PC-3 (cell line): Measurements from ENCODE around the gene CAPG. TPM values are rescaled to one million over a fixed set of nuclear protein-coding genes. Genes with fewer than 3 reads are reported as not detected.

Experiments
- ATAC-seq: fragments of 200-7000 bp; cut with Tn5 transposase; 2 replicates; pipeline ENCODE4 v1.9.1; 2020; ENCODE audit warnings: mild to moderate bottlenecking, moderate library complexity
- BruUV-seq: library from RNA; stranded (reverse); fragments of 400-500 nt; replicated peaks from 2 replicates; lab custom pipeline; 2021; lab: Mats Ljungman, UMichigan
- CTCF ChIA-PET: fragments of 300-600 bp; sonication (Branson Sonifier 250); formaldehyde crosslinking; loops from one replicate; lab custom pipeline; 2022; ENCODE audit warnings: antibody characterized with exemption; lab: Charles Lee
- POLR2A ChIA-PET: fragments of 300-600 bp; sonication (Branson Sonifier 250); formaldehyde crosslinking; loops from one replicate; lab custom pipeline; 2022; ENCODE audit warnings: antibody characterized with exemption; ENCODE audit not compliant: unreplicated experiment; lab: Charles Lee
- DNase-seq: peaks from one replicate; pipeline ENCODE4 v3.0.0-alpha.2; 2015
- H2AFZ ChIP-seq: fragments of 300-600 bp; sonication (generic); 2 replicates; pipeline ENCODE4 v1.6.0; 2016; ENCODE audit warnings: antibody characterized with exemption, low read length
- H3F3A ChIP-seq: fragments of 300-600 bp; sonication (generic); one replicate; pipeline ENCODE4 v1.6.0; 2017; ENCODE audit warnings: antibody characterized with exemption, low read length, control low read depth, mild to moderate bottlenecking; ENCODE audit not compliant: unreplicated experiment
- H3K27ac ChIP-seq: fragments of 300-600 bp; sonication (generic); 2 replicates; pipeline ENCODE4 v1.5.1; 2016; ENCODE audit warnings: mild to moderate bottlenecking, low read length
- H3K27me3 ChIP-seq: fragments of 300-600 bp; sonication (generic); 2 replicates; pipeline ENCODE4 v1.6.1; 2016; ENCODE audit warnings: low read length, mixed read lengths
- H3K36me3 ChIP-seq: fragments of 300-600 bp; sonication (generic); 2 replicates; pipeline ENCODE4 v1.6.1; 2016; ENCODE audit warnings: low read depth, mixed run types, low read length, mixed read lengths
- H3K4me1 ChIP-seq: fragments of 300-600 bp; sonication (generic); 2 replicates; pipeline ENCODE4 v1.5.1; 2016; ENCODE audit warnings: low read length; ENCODE audit not compliant: insufficient read depth
- H3K4me2 ChIP-seq: fragments of 300-600 bp; sonication (generic); 2 replicates; pipeline ENCODE4 v1.6.0; 2016; ENCODE audit warnings: low read length
- H3K4me3 ChIP-seq: fragments of 300-600 bp; sonication (generic); 2 replicates; pipeline ENCODE4 v1.5.1; 2016; ENCODE audit warnings: mild to moderate bottlenecking, low read length, mixed read lengths
- H3K79me2 ChIP-seq: fragments of 300-600 bp; sonication (generic); 2 replicates; pipeline ENCODE4 v1.6.1; 2017; ENCODE audit warnings: low read length, mixed read lengths
- H3K9ac ChIP-seq: fragments of 300-600 bp; sonication (generic); 2 replicates; pipeline ENCODE4 v1.6.0; 2016; ENCODE audit warnings: mild to moderate bottlenecking, low read length
- H3K9me2 ChIP-seq: fragments of 300-600 bp; sonication (generic); replicated peaks from 2 replicates; pipeline ENCODE4 v1.6.1; 2016; ENCODE audit warnings: mixed run types, low read length, mixed read lengths
- H3K9me3 ChIP-seq: fragments of 300-600 bp; sonication (generic); 2 replicates; pipeline ENCODE4 v1.6.1; 2016; ENCODE audit warnings: low read length, mixed read lengths
- H4K20me1 ChIP-seq: fragments of 300-600 bp; sonication (generic); 2 replicates; pipeline ENCODE4 v1.6.1; 2016; ENCODE audit warnings: low read length, mixed read lengths
- EZH2 ChIP-seq: fragments of 300-600 bp; sonication (generic); IDR thresholded peaks from one replicate; pipeline ENCODE4 v1.6.1; 2017; ENCODE audit warnings: antibody characterized with exemption, mild to moderate bottlenecking, low read length; ENCODE audit not compliant: unreplicated experiment
- EZH2phosphoT487 ChIP-seq: fragments of 300-600 bp; sonication (generic); IDR thresholded peaks from 2 replicates; pipeline ENCODE4 v1.6.1; 2018; ENCODE audit warnings: mild to moderate bottlenecking, antibody characterized with exemption, low read length, borderline replicate concordance
- intact Hi-C: fragments of 100-400 bp; cut with micrococcal nuclease; formaldehyde crosslinking; loops from 2 replicates; pipeline ENCODE4 v1.9.0; 2023
- total RNA-seq: library from RNA; depleted of rRNA; stranded (reverse); fragments of >200 nt; gene quantifications from 2 replicates; pipeline ENCODE4 v1.2.3, GENCODE V29; 2014
- TF ChIP-seq, protein P1 (sequence below): fragments of 300-600 bp; sonication (generic); conservative IDR thresholded peaks from 2 replicates; pipeline ENCODE4 v1.5.1; 2017; ENCODE audit warnings: antibody characterized with exemption, low read depth, mild to moderate bottlenecking, low read length

The CAPG gene
- total RNA-seq, 1 experiment from 2014 or later, result 221 TPM

DNA sequence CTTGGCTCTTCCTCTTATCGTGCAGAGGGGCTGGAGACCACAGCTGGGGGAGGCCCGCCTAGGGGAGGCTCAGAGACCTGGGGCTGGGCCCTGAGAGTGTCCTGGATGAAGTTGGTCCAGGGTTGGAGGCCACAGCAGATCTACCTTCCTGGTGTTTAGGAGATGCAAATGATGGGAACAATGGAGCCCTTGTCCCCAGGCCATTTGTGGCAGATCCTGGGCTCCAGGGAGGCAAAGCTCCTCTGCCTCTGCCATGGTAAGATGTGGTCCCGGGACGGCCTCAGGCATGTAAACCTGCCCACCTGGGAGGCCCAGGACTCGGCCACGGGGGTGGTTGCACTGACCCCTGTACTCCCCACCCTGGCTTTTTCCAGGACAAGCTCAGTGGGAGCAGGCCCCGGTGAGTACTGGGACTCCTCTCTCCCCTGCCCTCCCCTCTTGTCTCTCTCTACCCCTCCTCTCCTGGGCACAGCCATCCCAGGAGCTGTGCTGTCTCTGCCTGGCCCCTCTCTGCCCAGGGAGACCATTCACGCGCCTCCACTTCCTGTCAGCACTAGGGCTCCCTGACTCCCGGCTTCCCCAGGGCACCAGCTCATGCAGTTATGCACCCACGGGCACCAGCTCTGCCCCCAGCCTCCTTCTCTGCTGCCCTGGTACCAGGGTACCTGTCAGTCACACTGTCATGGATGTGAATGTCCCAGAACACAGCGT is 19.2 kb upstream of the CAPG start:
- Histone ChIP-seq H3K27ac (no peak overlapping the region), H3K4me1 (peaks cover 18% of the 10 kb centered on the region), H3K79me2 (no peaks in the 10 kb centered on the region), H4K20me1 (no peaks in the 10 kb centered on the region), H2AFZ (no peak overlapping the region), H3K27me3 (no peaks in the 10 kb centered on the region), H3K9me2 (no peaks in the 10 kb centered on the region), H3K36me3 (no peaks in the 10 kb centered on the region), H3K9ac (no peak overlapping the region), H3K9me3 (no peaks in the 10 kb centered on the region), H3K4me3 (no peak overlapping the region), H3K4me2 (no peak overlapping the region), H3F3A (no peaks in the 10 kb centered on the region)
- POLR2A ChIA-PET, result interaction anchor here (0.6 kb wide), 1 partner anchor 64 kb away, joined by 3 read pairs; no protein-coding TSS in a partner anchor
- no peak for TF ChIP-seq EZH2phosphoT487
- TF ChIP-seq, protein P1, sequence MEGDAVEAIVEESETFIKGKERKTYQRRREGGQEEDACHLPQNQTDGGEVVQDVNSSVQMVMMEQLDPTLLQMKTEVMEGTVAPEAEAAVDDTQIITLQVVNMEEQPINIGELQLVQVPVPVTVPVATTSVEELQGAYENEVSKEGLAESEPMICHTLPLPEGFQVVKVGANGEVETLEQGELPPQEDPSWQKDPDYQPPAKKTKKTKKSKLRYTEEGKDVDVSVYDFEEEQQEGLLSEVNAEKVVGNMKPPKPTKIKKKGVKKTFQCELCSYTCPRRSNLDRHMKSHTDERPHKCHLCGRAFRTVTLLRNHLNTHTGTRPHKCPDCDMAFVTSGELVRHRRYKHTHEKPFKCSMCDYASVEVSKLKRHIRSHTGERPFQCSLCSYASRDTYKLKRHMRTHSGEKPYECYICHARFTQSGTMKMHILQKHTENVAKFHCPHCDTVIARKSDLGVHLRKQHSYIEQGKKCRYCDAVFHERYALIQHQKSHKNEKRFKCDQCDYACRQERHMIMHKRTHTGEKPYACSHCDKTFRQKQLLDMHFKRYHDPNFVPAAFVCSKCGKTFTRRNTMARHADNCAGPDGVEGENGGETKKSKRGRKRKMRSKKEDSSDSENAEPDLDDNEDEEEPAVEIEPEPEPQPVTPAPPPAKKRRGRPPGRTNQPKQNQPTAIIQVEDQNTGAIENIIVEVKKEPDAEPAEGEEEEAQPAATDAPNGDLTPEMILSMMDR, result no peak
- no peak for TF ChIP-seq EZH2
- BruUV-seq, result no TSS peak
- CTCF ChIA-PET, result no interaction called here
- no peak for DNase-seq
- intact Hi-C loops, result no loop called here
- ATAC-seq, result no peak

DNA sequence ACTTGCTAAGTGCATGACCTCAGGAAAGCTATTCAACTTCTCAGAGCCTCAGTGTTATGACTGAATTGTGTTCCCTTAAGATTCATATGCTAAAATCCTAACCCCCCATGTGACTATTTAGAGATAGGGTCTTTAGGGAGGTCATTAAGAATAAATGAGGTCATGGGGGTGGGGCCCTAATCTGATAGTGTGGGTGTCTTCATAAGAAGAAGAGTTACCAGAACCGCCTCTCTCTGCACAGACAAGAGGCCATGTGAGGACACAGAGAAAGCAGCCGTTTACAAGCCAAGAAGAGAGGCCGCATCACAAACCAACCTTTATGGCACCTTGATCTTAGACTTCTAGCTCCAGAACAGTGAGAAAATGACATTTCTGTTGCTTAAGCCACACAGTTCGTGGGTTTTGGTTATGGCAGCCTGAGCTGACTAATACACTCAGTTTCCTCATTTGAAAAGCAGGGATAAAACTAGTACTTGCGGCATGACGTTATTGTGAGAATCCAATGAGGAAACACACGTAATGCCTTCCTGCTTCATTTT is 18.2 kb upstream of the CAPG start:
- Histone ChIP-seq H4K20me1 (no peaks in the 10 kb centered on the region), H3K27ac (no peak overlapping the region), H3K4me3 (no peak overlapping the region), H3K27me3 (no peaks in the 10 kb centered on the region), H3K9ac (no peak overlapping the region), H2AFZ (no peak overlapping the region), H3F3A (no peaks in the 10 kb centered on the region), H3K4me1 (peaks cover 8% of the 10 kb centered on the region), H3K4me2 (no peak overlapping the region), H3K79me2 (no peaks in the 10 kb centered on the region), H3K9me3 (no peaks in the 10 kb centered on the region), H3K36me3 (no peaks in the 10 kb centered on the region), H3K9me2 (no peaks in the 10 kb centered on the region)
- no TSS peak for BruUV-seq
- no peak for ATAC-seq
- CTCF ChIA-PET, result no interaction called here
- intact Hi-C loops, result no loop called here
- POLR2A ChIA-PET, result interaction anchor here (0.6 kb wide), 1 partner anchor 115 kb away, joined by 3 read pairs; no protein-coding TSS in a partner anchor
- TF ChIP-seq EZH2phosphoT487 (no peak), EZH2 (no peak)
- TF ChIP-seq, protein P1, result no peak
- DNase-seq, result no peak

GRCh38 chr2:85427300-85427835 is 17.2 kb upstream of the CAPG start:
- Histone ChIP-seq H3K36me3 (no peaks in the 10 kb centered on the region), H3K9ac (no peak overlapping the region), H3K4me1 (peaks cover 5% of the 10 kb centered on the region), H2AFZ (no peak overlapping the region), H3K79me2 (no peaks in the 10 kb centered on the region), H3K27ac (no peak overlapping the region), H3K4me2 (no peak overlapping the region), H3K9me2 (no peaks in the 10 kb centered on the region), H3K4me3 (no peak overlapping the region), H3K27me3 (no peaks in the 10 kb centered on the region), H3F3A (peaks cover under 1% of the 10 kb centered on the region), H4K20me1 (no peaks in the 10 kb centered on the region), H3K9me3 (no peaks in the 10 kb centered on the region)
- ChIA-PET POLR2A (no interaction called here), CTCF (no interaction called here)
- no TSS peak for BruUV-seq
- TF ChIP-seq EZH2phosphoT487 (no peak), EZH2 (no peak)
- TF ChIP-seq, protein P1, result no peak
- no peak for DNase-seq
- ATAC-seq, result no peak
- intact Hi-C loops, result no loop called here
